Caco-2 (cell line): ENCODE measurements around the gene HMCN1. TPM values are rescaled to one million over a fixed set of nuclear protein-coding genes. Genes with fewer than 3 reads are reported as not detected.

ENCODE experiments used
- BruUV-seq: library from RNA; stranded (reverse); fragments of 400-500 nt; replicated peaks from 2 replicates; lab custom pipeline; 2021; lab: Mats Ljungman, UMichigan
- CTCF ChIA-PET: fragments of 300-600 bp; sonication (Branson Sonifier 250); formaldehyde crosslinking; loops from one replicate; lab custom pipeline; 2022; ENCODE audit warnings: antibody characterized with exemption; lab: Charles Lee
- POLR2A ChIA-PET: fragments of 300-600 bp; sonication (Branson Sonifier 250); formaldehyde crosslinking; loops from one replicate; lab custom pipeline; 2022; ENCODE audit warnings: antibody characterized with exemption; lab: Charles Lee
- DNase-seq, 2 experiments: peaks; one replicate each; pipeline versions ENCODE4 v3.0.0 to v3.0.0-alpha.2; 2020 to 2022
- H3K27me3 ChIP-seq: replicated peaks from 2 replicates; pipeline ENCODE4 v1.6.0; 2011; ENCODE audit warnings: low read length; ENCODE audit not compliant: control insufficient read depth, insufficient read depth
- H3K36me3 ChIP-seq: 2 replicates; pipeline ENCODE4 v1.5.1; 2011; ENCODE audit warnings: low read length; ENCODE audit not compliant: control insufficient read depth, insufficient read depth
- H3K4me1 ChIP-seq: fragments of 250-450 bp; sonication (Bioruptor Pico); 2 replicates; pipeline ENCODE4 v1.5.1; 2020; ENCODE audit warnings: mild to moderate bottlenecking
- H3K4me3 ChIP-seq: 2 replicates; pipeline ENCODE4 v1.5.1; 2011; ENCODE audit warnings: low read depth, mild to moderate bottlenecking, control low read depth, low read length
- H3K9me3 ChIP-seq: fragments of 250-450 bp; sonication (Bioruptor Pico); 2 replicates; pipeline ENCODE4 v1.5.1; 2020; ENCODE audit warnings: mild to moderate bottlenecking, moderate library complexity
- H3K27ac Mint-ChIP-seq: one replicate; pipeline ENCODE4 v1.8.0; 2022; ENCODE audit warnings: mixed read lengths; ENCODE audit not compliant: unreplicated experiment
- H3K27me3 Mint-ChIP-seq: one replicate; pipeline ENCODE4 v1.8.0; 2022; ENCODE audit warnings: mixed read lengths; ENCODE audit not compliant: insufficient read depth, unreplicated experiment
- H3K36me3 Mint-ChIP-seq: one replicate; pipeline ENCODE4 v1.8.0; 2022; ENCODE audit warnings: mild to moderate bottlenecking, mixed read lengths; ENCODE audit not compliant: insufficient read depth, unreplicated experiment
- H3K4me1 Mint-ChIP-seq: one replicate; pipeline ENCODE4 v1.8.0; 2022; ENCODE audit warnings: low read depth, mixed read lengths; ENCODE audit not compliant: unreplicated experiment
- H3K4me3 Mint-ChIP-seq: one replicate; pipeline ENCODE4 v1.8.0; 2022; ENCODE audit warnings: mild to moderate bottlenecking, moderate library complexity, mixed read lengths; ENCODE audit not compliant: unreplicated experiment
- H3K9me3 Mint-ChIP-seq: one replicate; pipeline ENCODE4 v1.8.0; 2022; ENCODE audit warnings: mixed read lengths; ENCODE audit not compliant: unreplicated experiment
- intact Hi-C: fragments of 100-400 bp; cut with micrococcal nuclease; formaldehyde crosslinking; loops from one replicate; pipeline ENCODE4 v1.10.0; 2022; ENCODE audit not compliant: unreplicated experiment
- total RNA-seq: library from RNA; stranded (reverse); gene quantifications from 2 replicates; pipeline ENCODE4 v1.2.3, GENCODE V29; 2022
- TF ChIP-seq, protein P1 (sequence below), 2 experiments: fragments of 200-600 bp in 1 of 2; IDR thresholded peaks; 1 replicate in 1 of 2; 2 replicates in 1 of 2; pipeline versions ENCODE4 v1.5.1 to v1.8.0; 2011 to 2022; ENCODE audit warnings: antibody characterized with exemption in 1 of 2, control low read depth in 1 of 2, inconsistent platforms in 1 of 2, low read depth in 1 of 2, low read length in 1 of 2, mild to moderate bottlenecking in 1 of 2, moderate library complexity in 1 of 2; ENCODE audit not compliant: insufficient read depth in 1 of 2, severe bottlenecking in 1 of 2, unreplicated experiment in 1 of 2

Gene HMCN1
- total RNA-seq, 1 experiment from 2014 or later, result 0.02 TPM

DNA sequence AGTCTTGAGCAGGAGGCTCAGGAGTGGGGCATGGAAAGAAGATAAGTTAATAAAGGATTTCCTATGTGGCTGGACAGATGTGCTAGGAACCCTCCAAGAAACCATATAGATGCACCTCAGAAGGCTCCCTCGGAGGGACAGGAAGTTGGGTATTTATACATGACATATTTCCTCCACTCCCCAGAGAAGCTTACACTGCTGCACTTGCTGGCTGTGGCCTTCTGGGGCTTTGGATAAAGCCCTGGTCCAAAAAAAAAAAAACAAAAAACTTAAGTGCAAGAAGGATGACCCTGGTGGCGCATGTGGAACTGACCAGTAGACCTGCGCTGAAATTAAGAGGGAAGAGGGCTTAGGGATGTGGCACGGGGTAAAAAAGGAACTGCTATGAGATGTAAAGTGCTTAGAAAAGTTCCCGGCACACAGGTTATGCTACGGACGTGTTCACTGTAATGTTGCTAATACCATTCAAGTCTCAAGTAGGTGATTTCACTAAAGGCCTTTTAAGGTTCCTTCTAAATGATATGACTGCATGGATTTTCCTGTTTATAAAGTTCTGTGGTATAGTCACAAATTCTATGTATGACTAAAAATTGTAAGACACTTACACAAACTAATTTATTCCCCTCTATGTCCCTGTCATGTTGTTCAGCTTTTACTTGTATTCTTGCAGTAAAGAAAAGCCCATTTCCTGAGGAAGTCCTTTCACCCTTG is 253.6 kb downstream of the HMCN1 start:
- no peaks in the 10 kb centered on the region; the same call in 1 of the 2 replicates for H3K9me3 ChIP-seq
- Mint-ChIP-seq H3K4me3 (no peak overlapping the region), H3K27ac (no peak overlapping the region), H3K27me3 (peaks cover 2% of the 10 kb centered on the region), H3K36me3 (no peaks in the 10 kb centered on the region), H3K9me3 (no peaks in the 10 kb centered on the region), H3K4me1 (no peaks in the 10 kb centered on the region)
- DNase-seq, result no peak
- no TSS peak for BruUV-seq
- H3K27me3 ChIP-seq, result no peaks in the 10 kb centered on the region
- CTCF ChIA-PET, result no interaction called here
- intact Hi-C loops, result no loop called here
- TF ChIP-seq, protein P1, sequence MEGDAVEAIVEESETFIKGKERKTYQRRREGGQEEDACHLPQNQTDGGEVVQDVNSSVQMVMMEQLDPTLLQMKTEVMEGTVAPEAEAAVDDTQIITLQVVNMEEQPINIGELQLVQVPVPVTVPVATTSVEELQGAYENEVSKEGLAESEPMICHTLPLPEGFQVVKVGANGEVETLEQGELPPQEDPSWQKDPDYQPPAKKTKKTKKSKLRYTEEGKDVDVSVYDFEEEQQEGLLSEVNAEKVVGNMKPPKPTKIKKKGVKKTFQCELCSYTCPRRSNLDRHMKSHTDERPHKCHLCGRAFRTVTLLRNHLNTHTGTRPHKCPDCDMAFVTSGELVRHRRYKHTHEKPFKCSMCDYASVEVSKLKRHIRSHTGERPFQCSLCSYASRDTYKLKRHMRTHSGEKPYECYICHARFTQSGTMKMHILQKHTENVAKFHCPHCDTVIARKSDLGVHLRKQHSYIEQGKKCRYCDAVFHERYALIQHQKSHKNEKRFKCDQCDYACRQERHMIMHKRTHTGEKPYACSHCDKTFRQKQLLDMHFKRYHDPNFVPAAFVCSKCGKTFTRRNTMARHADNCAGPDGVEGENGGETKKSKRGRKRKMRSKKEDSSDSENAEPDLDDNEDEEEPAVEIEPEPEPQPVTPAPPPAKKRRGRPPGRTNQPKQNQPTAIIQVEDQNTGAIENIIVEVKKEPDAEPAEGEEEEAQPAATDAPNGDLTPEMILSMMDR (IDR thresholded peaks at IDR 0.05; ENCODE audit: insufficient read depth in 1 of 2, low read depth in 1 of 2, low read length in 1 of 2, severe bottlenecking in 1 of 2, unreplicated experiment in 1 of 2), result no peak
- no peaks in the 10 kb centered on the region for H3K4me1 ChIP-seq
- POLR2A ChIA-PET, result no interaction called here
- no peaks in the 10 kb centered on the region for H3K36me3 ChIP-seq
- no peak overlapping the region for H3K4me3 ChIP-seq

DNA sequence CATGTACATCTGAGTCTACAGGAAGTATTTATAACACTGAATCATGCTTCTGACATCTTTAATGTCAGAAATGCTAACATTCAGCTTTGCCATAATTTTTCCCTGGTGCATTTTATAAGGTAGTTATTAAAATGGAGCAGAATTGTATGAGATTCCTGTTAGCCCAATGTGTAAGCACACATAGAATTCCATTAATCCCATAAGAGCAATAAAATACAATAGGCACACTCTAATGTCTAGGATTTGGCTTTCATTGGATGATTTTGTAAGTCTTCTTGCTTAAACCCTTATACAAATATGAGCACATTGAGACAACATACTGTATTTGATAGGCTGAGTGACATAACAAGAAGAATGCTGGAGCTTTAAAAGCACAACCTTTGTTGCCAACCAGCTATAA is 256.4 kb downstream of the HMCN1 start:
- Histone ChIP-seq H3K9me3 (no peaks in the 10 kb centered on the region), H3K4me3 (no peak overlapping the region), H3K4me1 (no peaks in the 10 kb centered on the region), H3K36me3 (no peaks in the 10 kb centered on the region), H3K27me3 (no peaks in the 10 kb centered on the region)
- CTCF ChIA-PET, result no interaction called here
- TF ChIP-seq, protein P1 (IDR thresholded peaks at IDR 0.05; ENCODE audit: insufficient read depth in 1 of 2, low read depth in 1 of 2, low read length in 1 of 2, severe bottlenecking in 1 of 2, unreplicated experiment in 1 of 2), result no peak
- no peak for DNase-seq
- intact Hi-C loops, result loop anchor here (10.0 kb wide), 1 partner anchor 176 kb away; no protein-coding TSS in a partner anchor
- Mint-ChIP-seq H3K27ac (no peak overlapping the region), H3K4me1 (no peaks in the 10 kb centered on the region), H3K27me3 (no peaks in the 10 kb centered on the region), H3K9me3 (no peaks in the 10 kb centered on the region), H3K36me3 (no peaks in the 10 kb centered on the region), H3K4me3 (no peak overlapping the region)
- POLR2A ChIA-PET, result no interaction called here
- no TSS peak for BruUV-seq

DNA sequence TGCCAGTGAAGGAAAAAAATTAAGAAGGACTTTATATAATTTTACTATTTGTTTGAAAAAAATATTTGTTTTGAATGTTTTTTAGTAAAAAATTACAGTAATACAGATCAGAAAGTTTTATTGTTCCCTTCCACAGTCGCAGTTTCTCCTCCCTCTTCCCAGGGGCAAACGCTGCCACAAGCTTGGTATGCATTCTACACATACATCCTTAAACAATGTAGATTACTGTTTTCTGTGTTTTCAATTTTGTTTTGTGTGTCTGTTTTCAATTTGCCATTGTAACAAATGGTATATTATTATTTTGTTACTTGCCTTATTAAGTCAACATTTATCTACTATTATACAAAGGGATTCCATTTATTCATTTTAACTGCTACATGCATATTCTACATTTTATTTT is 257.1 kb downstream of the HMCN1 start:
- Histone ChIP-seq H3K36me3 (no peaks in the 10 kb centered on the region), H3K27me3 (no peaks in the 10 kb centered on the region), H3K4me3 (no peak overlapping the region), H3K4me1 (no peaks in the 10 kb centered on the region), H3K9me3 (no peaks in the 10 kb centered on the region)
- no peak for DNase-seq
- TF ChIP-seq, protein P1 (IDR thresholded peaks at IDR 0.05; ENCODE audit: insufficient read depth in 1 of 2, low read depth in 1 of 2, low read length in 1 of 2, severe bottlenecking in 1 of 2, unreplicated experiment in 1 of 2), result no peak
- no TSS peak for BruUV-seq
- Mint-ChIP-seq H3K27ac (no peak overlapping the region), H3K4me3 (no peak overlapping the region), H3K4me1 (no peaks in the 10 kb centered on the region), H3K9me3 (no peaks in the 10 kb centered on the region), H3K27me3 (peaks cover 3% of the 10 kb centered on the region), H3K36me3 (no peaks in the 10 kb centered on the region)
- CTCF ChIA-PET, result no interaction called here
- intact Hi-C loops, result loop anchor here (10.0 kb wide), 1 partner anchor 176 kb away; no protein-coding TSS in a partner anchor
- POLR2A ChIA-PET, result no interaction called here
